ENCODE measurements around the gene DUT.

DUT gene

DNA sequence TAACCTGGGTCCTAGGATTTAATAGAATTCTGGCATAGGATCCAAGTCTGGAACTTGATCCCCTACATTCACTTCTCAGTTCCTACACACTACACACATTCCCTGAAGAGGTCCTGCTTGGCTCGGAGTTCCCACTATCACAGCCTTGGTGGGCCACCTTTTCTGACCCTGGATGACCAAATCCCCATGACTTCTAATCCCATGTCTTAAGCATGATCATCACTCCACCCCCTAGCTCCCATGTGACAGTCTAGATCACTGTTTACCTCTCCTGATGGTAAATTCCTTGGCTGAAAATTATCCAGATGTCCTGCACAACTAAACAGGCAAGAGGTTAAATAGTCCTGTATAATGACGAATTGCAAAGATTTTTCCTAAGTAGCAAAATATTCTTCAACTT is 40.3 kb downstream of the DUT start:
- no peak for DNase-seq

DNA sequence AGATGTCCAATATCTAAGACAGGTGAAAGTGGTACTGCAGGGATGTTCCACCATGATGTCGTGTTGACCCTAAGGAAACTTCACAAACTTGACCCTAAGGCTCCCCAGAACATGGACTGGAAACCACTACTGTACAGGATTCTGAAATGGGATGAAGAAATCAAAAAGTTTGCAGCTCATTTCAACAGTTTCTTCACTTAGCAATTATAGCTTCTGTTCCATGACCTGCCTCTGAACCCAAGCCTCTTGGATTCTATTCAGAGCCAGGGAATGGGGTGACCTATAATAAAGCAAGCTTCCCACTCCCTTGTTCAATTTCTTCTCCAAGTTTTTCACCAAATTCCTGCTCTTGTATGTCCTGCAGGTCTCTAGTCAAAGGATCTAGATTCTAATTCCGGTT is 40.7 kb downstream of the DUT start:
- DNase-seq: no peak

DNA sequence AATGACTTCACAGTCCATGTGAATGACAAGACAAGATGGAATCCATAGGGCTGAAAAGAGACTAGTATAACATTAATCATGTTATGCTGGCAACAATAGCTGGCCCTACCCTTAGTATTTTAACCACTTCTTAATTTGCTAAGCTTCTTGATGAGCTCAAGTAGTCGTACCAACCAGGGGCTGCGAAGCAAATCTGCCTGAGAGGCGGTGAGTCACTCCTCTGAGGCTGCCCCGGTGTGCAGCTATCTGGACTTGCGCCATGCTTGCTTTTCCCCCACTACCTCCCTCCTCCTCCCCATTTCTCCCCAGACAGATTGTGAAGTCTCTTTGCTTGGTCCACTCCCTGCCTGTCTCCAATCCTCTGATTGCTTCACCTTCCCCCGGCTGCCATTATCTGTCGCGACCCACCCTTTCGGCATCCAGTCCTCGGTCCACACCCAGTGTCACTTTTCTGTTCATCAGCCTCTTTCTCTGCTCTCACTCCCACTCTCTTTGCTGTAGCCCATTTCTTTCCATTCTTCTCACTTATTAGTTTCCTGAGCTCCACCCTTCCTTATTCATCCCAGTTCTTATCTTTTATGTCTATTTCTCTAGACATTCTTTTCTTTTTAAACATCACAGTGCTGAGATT is 42.7 kb downstream of the DUT start:
- peak; percentile 95 for DNase-seq

DNA sequence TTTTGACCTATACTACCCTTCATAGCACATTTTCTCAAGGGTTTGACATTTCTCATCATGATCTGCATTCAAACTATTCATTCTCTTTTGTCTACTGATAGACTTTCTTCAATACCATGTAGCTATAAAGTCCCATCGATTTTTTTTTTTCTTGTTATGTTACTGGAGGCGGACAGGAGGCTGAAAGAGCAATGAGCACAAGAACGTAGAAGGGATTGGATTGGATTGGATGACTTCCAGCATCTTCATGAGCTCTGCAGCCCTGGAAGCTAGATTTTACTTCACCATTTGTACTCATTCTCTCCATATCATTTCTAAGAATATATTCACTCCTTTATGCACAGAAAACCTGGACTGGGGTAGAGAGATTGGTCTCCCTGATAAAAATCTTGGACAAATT is 43.2 kb downstream of the DUT start:
- no peak for DNase-seq

- no peak for DNase-seq
These were observed 44.5 kb downstream of the DUT start for GRCh38 chr15:48375767-48376166.

DNA sequence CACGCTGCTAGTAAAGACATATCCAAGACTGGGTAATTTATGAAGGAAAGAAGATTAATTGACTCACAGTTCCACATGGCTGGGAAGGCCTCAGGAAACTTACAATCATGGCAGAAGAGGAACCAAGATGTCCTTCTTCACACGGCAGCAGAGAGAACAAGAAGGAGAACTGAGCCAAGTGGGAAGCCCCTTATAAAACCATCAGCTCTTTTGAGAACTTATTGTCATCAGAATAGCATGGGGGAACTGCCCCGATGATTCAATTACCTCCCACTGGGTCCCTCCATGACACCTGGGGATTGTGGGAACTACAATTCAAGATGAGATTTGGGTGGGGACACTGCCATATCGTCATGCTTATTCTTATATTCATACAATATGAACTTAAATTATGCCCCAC is 49.0 kb downstream of the DUT start:
- no peak for DNase-seq

DNA sequence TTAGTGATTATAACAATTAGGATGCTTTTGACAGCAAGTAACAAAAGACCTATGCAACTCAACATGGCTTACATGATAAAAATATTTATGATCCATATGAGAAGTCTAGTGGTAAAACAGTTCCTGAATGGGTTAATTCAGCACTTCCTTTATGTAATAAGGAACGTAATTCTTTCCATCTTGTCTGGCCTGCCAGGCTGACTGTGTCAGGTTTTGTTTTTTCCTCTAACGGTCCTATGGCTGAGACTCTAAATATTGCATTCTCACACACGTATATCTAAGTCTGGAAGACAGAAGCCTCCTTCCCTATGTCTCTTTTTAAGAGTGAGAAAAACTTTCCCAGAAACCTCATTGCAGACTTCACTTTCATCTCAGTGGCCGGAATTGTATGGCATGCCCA is 50.6 kb downstream of the DUT start:
- no peak for DNase-seq

DNA sequence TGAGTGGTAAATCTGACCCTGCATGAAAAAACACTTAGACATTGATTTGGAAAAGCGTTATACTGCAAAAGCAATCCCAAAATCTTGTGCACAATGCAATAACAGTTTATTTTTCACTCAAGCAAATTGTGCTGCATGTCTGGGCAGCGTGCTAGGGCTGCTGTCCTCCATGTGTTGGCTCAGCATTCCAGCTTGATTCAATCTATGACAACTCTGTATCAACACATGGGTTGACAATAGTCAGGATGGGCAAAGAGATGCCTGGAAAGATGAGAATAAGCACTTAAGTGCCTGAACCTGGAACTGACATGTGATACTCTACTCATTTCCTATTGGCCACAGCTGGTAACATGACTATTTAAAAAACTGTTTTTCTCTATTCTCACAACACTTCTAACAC is 51.8 kb downstream of the DUT start:
- no peak for DNase-seq

DNA sequence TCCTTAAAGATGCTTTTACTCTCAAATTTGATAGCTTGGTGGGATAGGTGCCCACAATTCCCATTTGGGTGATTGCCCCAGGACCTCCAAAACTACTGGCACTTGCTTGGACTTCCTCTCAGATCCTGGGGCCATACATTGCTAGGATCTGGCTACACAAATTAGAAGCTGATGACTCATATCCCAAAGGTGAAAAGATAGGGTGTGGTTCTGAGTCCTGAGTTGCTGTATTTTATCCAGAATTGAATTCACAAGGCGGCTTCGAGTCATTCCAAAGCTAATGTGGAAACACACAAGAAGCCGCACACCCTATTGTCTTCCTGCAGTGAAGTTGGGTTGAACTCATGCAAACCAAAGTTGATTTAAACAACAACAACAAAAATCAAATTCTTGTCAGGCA is 53.4 kb downstream of the DUT start:
- no peak for DNase-seq

DNA sequence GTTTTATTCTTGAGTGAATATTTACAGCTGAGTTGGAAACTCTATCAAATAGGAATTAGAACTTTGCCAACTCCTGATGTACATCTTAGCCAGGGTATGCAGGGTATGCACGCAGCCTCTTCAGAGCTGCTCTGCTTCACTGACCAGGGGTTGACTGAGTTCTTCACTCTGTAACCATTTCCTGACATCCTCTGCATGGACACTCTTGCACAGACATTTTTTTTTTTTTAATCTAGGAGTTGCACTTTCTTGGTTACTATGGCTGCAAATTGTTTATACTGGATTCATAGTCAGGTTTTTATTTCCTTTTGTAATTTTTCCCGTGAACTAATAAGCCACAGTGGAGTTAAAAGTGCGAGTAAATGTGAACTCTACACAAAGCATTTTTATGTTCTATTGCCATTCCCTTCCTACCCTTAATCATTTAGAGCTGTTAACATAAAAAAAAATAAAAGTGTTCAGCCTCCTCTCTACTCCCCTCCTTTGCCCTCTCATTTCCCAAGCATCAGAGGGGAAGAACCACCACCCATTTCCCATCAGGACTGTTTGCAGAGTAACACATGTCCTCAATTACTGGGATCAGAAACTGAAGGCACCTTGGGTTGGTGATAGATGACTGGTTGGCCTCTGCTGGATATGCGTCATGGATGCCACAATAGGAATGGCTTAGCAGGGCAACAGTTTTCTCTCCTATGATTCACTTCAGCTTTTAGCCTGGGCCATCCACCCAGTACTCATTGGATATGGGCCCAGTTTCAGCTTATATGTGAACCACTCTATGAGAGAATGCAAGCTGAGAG is 54.0 kb downstream of the DUT start:
- DNase-seq: peak; percentile 99

DNA sequence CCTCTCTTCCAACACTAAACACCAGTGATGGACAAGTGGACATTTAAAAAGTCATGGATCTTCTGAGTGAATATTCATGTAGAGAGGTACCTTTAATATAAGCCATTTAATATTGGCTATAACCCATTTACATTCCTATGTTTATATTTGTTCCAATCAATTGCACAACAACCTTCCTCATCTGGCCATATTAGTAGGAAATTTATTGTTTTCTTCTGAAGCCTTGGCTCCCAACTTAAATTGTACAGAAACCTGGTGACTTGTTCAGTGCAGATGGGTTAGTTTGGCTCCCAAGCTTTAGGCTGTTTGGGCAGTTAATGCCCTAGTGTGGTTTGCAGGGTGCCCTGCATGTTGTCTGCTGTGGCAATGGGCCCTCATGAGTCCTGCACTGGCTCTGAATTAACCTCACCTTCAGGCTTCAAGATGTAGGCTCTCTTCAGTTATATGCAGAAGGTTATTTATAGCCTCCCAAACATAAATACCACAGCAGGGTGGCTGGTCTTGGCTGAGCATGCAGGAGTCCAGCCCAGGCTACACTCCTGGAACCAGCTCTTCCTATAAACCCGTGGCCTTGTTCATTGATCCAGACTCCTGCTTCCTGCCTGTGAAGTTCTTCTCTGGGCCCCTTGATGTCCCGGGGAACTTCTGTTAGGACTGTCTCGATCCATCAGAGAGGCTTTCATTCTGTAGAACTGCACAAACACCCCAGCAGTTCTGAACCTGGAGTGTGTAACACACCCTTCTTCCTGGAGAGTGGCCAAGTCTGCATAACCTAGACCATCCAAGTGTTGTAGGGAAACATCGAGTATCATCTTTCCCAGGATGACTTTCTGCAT is 57.0 kb downstream of the DUT start:
- DNase-seq: peak; percentile 39

GRCh38 chr15:48388910-48389309 is 57.7 kb downstream of the DUT start:
- no peak for DNase-seq

GRCh38 chr15:48389691-48390143 is 58.5 kb downstream of the DUT start:
- peak; percentile 72 for DNase-seq

GRCh38 chr15:48391950-48392349 is 60.7 kb downstream of the DUT start:
- DNase-seq: no peak

- peak; percentile 53 for DNase-seq
These were observed 61.1 kb downstream of the DUT start for GRCh38 chr15:48392356-48392755.
